Choroid plexus epithelial cell (primary cell): ENCODE data around the gene EIF2B2.

Experiments
- DNase-seq: peaks from one replicate; pipeline ENCODE4 v3.0.0-alpha.2; 2010; ENCODE audit warnings: low read depth
- H3K4me3 ChIP-seq: 2 replicates; pipeline ENCODE4 v1.5.1; 2011; ENCODE audit warnings: low read depth, mild to moderate bottlenecking, control low read depth, low read length, moderate library complexity
- TF ChIP-seq, protein P1 (sequence below): conservative IDR thresholded peaks from 2 replicates; pipeline ENCODE4 v1.5.1; 2011; ENCODE audit warnings: low read depth, mild to moderate bottlenecking, control low read depth, inconsistent platforms, low read length, moderate library complexity

The EIF2B2 gene

DNA sequence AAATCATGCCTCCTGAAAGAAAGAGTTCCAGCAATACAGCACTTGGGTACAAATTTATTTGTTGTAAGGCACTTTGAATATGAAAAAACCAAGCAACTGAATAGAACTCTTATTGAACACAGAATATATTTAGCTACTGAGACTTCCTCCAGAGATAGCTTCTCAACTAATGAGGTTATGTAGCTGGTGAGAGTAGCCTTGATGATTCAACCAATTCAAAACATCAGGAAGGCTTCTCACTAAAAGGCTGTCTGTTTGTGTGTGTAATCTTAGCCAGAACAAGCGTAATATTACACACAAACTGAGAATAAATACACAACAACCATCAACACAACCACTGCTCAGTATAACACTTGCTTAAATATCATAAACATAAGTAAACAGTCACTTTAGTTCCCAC is 20.4 kb downstream of the EIF2B2 start:
- TF ChIP-seq, protein P1, sequence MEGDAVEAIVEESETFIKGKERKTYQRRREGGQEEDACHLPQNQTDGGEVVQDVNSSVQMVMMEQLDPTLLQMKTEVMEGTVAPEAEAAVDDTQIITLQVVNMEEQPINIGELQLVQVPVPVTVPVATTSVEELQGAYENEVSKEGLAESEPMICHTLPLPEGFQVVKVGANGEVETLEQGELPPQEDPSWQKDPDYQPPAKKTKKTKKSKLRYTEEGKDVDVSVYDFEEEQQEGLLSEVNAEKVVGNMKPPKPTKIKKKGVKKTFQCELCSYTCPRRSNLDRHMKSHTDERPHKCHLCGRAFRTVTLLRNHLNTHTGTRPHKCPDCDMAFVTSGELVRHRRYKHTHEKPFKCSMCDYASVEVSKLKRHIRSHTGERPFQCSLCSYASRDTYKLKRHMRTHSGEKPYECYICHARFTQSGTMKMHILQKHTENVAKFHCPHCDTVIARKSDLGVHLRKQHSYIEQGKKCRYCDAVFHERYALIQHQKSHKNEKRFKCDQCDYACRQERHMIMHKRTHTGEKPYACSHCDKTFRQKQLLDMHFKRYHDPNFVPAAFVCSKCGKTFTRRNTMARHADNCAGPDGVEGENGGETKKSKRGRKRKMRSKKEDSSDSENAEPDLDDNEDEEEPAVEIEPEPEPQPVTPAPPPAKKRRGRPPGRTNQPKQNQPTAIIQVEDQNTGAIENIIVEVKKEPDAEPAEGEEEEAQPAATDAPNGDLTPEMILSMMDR = no peak
- peak; percentile 47 for DNase-seq
- H3K4me3 ChIP-seq = no peak overlapping the region

DNA sequence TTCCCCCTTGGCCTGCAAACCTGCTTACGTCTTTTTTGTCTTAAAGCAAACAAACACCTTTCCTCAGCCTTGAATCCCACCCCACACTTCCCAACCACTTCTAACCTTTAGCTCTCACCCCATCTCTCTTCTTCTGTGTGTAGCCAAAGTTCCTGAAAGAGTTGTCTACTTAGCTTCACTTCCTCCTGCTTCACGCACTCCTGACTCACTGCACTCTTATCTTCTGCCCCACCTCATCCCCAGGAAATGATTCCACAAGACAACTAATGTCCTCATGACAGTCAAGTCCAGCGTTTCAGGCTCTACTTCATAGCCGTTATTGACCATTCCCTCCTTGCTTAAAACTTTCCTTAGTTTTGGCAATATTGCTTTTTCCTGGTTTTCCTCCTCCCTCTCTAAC is 22.4 kb downstream of the EIF2B2 start:
- TF ChIP-seq, protein P1 = no peak
- DNase-seq = peak; percentile 62
- no peak overlapping the region for H3K4me3 ChIP-seq

DNA sequence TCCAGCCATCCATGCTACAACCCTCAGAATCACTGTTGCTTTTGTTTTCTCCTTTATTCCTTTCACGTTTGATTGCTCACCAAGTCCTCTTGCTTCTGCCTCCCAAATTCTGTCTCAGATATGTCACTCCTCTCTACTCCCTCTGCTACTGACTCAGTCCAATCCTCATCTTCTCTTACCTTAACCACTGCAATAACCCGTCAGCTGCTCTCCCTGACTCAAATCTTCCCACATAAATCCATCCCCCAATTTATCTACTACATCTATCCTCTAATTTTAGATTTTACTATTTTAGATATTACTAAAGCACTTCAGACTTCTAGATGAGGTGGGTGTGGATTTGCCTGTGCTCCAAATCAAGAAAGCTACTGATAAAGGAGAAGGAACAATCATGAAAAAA is 23.2 kb downstream of the EIF2B2 start:
- H3K4me3 ChIP-seq = no peak overlapping the region
- TF ChIP-seq, protein P1 = no peak
- no peak for DNase-seq

DNA sequence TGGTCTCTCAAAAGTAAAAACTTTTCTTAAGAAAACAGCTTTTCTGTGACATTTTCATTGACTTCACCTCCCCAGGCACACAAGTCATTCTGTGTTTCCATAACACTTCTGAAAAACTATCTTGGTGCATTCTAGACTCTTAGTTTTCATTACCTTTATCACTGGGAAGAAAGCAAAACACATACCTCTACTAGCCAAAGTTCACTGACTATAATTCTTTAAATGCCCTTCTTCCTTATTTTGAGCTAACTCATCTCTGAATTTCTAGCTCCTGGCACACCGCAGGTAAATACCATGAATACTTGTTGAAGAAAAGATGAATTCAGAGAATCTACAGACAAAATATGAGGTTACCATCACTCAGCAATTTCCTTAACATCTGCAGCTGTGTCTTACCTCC is 27.4 kb downstream of the EIF2B2 start:
- H3K4me3 ChIP-seq = no peak overlapping the region
- DNase-seq = no peak
- TF ChIP-seq, protein P1 = no peak

DNA sequence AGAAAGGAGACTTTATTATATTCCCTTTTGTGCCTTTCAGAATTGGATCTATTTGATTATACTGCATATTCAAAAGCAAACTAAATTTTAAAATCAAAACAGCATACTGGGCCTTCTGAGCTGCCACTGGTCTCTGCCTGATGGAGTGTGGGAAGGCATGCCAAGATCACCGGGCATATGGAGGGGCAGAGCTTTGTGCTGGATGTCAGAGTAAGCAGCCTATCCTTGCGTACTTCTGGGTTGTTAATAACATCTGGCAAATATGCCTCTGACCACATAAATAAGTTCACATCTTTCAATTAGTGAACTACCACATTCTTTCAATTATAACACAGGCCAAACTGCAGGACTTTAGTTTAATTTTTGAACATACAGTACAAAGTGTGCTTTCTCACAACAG is 30.2 kb downstream of the EIF2B2 start:
- H3K4me3 ChIP-seq = no peak overlapping the region
- TF ChIP-seq, protein P1 = no peak
- DNase-seq = no peak

DNA sequence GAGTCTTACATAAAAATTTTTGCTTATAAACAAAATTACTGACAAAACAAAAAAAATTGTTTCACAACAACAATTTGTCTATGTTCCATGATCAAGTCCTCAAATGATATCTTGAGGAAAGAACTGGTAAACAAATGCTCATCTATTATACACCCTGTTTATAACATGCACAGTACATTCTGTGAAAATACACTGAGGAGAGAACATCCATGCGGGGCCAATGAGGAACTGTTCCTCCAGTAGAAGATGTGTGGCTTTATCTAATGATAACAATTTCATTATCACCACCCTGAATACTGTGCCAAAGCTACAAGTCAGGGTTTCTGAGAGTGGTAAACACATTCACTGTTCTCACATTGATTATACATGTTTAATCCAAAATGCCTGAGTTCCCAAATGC is 37.8 kb downstream of the EIF2B2 start:
- no peak overlapping the region for H3K4me3 ChIP-seq
- no peak for DNase-seq
- TF ChIP-seq, protein P1 = no peak

DNA sequence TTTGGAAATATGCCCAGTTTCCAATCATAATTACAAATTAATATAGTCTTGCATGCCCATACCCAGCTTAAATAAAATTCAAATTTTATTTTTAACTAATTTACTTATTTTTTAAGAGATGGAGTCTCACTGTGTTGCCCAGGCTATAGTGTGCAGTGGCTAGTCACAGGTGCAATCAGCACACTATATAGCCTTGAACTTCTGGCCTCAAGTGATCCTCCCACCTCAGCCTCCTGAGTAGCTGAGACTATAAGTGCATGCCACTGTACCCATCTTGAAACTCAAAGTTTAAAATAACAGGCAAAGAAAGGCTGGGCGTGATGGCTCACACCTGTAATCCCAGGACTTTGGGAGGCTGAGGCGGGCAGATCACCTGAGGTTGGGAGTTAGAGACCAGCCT is 38.2 kb downstream of the EIF2B2 start:
- H3K4me3 ChIP-seq = no peak overlapping the region
- DNase-seq = no peak
- TF ChIP-seq, protein P1 = no peak
